GM21619 (cell line): ENCODE data around the gene VEPH1.

Experiments
- ATAC-seq: cut with Tn5 transposase; IDR thresholded peaks from one replicate; pipeline ENCODE4 v1.9.1; 2021; ENCODE audit not compliant: unreplicated experiment

VEPH1 gene

GRCh38 chr3:157502916-157503595, at the start of gene VEPH1:
Gene VEPH1, minus strand, starts transcription at chr3:157503416. Its CDS starts 8,067 bp downstream, at chr3:157495349.
- no peak for ATAC-seq

GRCh38 chr3:157551961-157552360, 48.7 kb upstream of the VEPH1 start:
- peak; percentile 58 for ATAC-seq

- no peak for ATAC-seq
Observed at GRCh38 chr3:157549498-157549897, 46.3 kb upstream of the VEPH1 start.

- ATAC-seq: no peak
Observed at GRCh38 chr3:157544501-157545130, 41.4 kb upstream of the VEPH1 start.

- no peak for ATAC-seq
Observed at GRCh38 chr3:157543501-157544035, 40.4 kb upstream of the VEPH1 start.

GRCh38 chr3:157542711-157543500, 39.7 kb upstream of the VEPH1 start:
- ATAC-seq: no peak

GRCh38 chr3:157541506-157542236, 38.5 kb upstream of the VEPH1 start:
- ATAC-seq: no peak

- no peak for ATAC-seq
Observed at GRCh38 chr3:157540656-157541055, 37.4 kb upstream of the VEPH1 start.

- ATAC-seq: no peak
Observed at GRCh38 chr3:157535667-157536066, 32.5 kb upstream of the VEPH1 start.

GRCh38 chr3:157534725-157535161, 31.5 kb upstream of the VEPH1 start:
- ATAC-seq: no peak

GRCh38 chr3:157533298-157534070, 30.3 kb upstream of the VEPH1 start:
- ATAC-seq: no peak

GRCh38 chr3:157532529-157533297, 29.5 kb upstream of the VEPH1 start:
- ATAC-seq: peak; percentile 91

- ATAC-seq: no peak
Observed at GRCh38 chr3:157531771-157532170, 28.6 kb upstream of the VEPH1 start.

- ATAC-seq: no peak
Observed at GRCh38 chr3:157531301-157531660, 28.1 kb upstream of the VEPH1 start.

GRCh38 chr3:157530637-157531300, 27.6 kb upstream of the VEPH1 start:
- no peak for ATAC-seq

GRCh38 chr3:157529751-157530150, 26.5 kb upstream of the VEPH1 start:
- ATAC-seq: no peak

- ATAC-seq: no peak
Observed at GRCh38 chr3:157529085-157529484, 25.9 kb upstream of the VEPH1 start.

GRCh38 chr3:157527131-157527881, 24.1 kb upstream of the VEPH1 start:
- no peak for ATAC-seq
